IPS-NIHi7 (cell line): ENCODE measurements around the gene TUFM.
"Not testable (repeated sequence)": the region's sequence is repeated elsewhere in the genome, so short reads cannot be mapped to it uniquely, and the experiment has no call there.

ENCODE experiments used
- DNase-seq: peaks from one replicate; pipeline ENCODE4 v3.0.0; 2012; ENCODE audit warnings: mixed read lengths; ENCODE audit errors: extremely low spot score

TUFM gene

GRCh38 chr16:28846080-28846932, at the start of gene TUFM:
Gene TUFM, minus strand, starts transcription at chr16:28846348. Its CDS starts 79 bp downstream, at chr16:28846269.
- DNase-seq: peak; percentile 98

- no peak for DNase-seq
Observed at GRCh38 chr16:28895609-28896008, 49.5 kb upstream of the TUFM start.

DNA sequence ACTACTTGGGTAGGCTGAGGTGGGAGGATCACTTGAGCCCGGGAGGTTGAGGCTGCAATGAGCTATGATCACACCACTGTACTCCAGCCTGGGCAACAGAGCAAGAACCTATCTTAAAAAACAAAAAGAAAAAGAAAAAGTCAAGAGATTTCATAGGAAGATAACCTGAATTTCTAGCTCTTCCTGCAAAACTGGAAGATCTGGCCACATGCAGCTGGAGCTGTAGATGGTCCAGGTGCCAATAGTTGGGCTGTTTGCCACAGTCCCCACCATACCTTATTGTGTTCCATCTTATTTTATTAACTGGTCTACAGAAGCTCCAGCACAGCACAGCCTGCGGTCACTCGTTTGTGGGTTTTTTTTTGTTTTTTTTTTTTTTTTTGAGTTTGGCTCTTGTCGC, 47.1 kb upstream of the TUFM start:
- no peak for DNase-seq

GRCh38 chr16:28891964-28892890, 46.1 kb upstream of the TUFM start:
- no peak for DNase-seq

- DNase-seq: not testable (repeated sequence)
Observed at GRCh38 chr16:28890355-28890754, 44.2 kb upstream of the TUFM start.

GRCh38 chr16:28886945-28887344, 40.8 kb upstream of the TUFM start:
- DNase-seq: no peak

DNA sequence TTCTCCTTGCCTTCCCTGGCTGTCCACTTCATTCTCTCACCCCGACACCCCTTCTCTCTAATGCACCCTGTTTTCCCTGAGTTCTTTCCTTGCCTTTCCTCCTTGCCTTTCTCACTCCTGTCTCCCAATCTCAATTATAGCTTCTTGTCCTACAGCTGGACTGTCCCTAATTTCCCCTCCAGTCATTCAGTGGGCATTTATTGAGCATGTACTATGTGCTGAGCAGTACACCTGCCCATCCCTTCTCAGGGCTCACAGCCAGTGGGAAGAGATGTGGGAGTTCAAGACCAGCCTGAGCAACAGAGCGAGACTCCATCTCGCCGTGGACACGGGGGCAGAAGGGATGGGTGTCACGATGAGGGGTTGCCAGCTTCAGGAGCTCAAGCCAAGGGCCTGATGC, 37.9 kb upstream of the TUFM start:
- DNase-seq: no peak

- no peak for DNase-seq
Observed at GRCh38 chr16:28883221-28883996, 37.3 kb upstream of the TUFM start.

- DNase-seq: peak; percentile 63
Observed at GRCh38 chr16:28882551-28883160, 36.5 kb upstream of the TUFM start.

GRCh38 chr16:28881565-28881964, 35.4 kb upstream of the TUFM start:
- DNase-seq: not testable (repeated sequence)

GRCh38 chr16:28880955-28881354, 34.8 kb upstream of the TUFM start:
- no peak for DNase-seq

- DNase-seq: no peak
Observed at GRCh38 chr16:28880589-28880915, 34.4 kb upstream of the TUFM start.

- peak; percentile 99 for DNase-seq
Observed at GRCh38 chr16:28879841-28880588, 33.9 kb upstream of the TUFM start.

DNA sequence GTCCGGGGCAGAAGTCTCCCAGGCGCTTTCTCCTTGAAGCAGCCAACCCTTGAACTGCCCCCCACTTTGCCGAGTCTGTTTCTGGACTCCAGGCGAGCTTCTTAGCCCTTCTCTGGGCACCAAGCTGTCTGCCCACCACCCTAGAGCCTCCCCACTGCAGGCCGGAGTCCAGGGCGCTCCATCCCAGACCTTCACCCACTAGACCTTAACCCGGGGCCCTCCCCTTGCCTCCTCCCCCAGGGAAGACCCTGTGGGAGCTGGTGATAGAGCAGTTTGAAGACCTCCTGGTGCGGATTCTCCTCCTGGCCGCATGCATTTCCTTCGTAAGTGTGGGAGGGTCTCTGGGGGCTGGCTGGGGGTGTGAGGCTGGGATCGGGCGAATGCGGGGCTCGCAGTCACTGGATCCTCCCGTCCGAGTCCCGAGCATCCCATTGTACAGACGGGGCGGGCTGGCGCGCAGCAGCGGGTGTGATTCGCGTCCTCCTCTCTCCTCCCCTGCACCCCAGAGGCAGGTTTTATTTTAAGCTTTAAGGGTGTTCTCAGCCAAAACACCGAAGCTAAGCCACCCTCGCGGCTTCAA, 33.2 kb upstream of the TUFM start:
- peak; percentile 19 for DNase-seq

- DNase-seq: no peak
Observed at GRCh38 chr16:28878083-28878926, 32.2 kb upstream of the TUFM start, which contains the start of gene ATP2A1. Gene ATP2A1, plus strand, starts transcription at chr16:28878488. Its CDS starts 184 bp downstream, at chr16:28878672.

DNA sequence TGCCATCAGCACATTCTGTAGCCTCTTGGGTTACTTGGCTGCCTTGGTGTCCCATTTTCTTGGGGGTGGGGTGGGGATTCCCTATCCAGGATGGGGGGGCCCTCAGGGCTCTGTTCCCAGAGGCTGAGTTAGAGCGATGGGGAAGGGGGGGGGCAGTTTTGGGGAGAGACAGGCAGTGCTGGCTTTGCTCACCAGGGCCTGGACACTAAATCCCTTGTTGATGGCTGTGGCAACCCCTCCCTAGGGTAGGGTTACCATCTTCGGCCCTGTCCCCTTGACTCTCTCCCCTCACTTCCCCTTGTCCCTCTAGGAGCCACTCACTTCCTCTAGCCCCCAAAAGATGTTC, 31.5 kb upstream of the TUFM start:
- no peak for DNase-seq

DNA sequence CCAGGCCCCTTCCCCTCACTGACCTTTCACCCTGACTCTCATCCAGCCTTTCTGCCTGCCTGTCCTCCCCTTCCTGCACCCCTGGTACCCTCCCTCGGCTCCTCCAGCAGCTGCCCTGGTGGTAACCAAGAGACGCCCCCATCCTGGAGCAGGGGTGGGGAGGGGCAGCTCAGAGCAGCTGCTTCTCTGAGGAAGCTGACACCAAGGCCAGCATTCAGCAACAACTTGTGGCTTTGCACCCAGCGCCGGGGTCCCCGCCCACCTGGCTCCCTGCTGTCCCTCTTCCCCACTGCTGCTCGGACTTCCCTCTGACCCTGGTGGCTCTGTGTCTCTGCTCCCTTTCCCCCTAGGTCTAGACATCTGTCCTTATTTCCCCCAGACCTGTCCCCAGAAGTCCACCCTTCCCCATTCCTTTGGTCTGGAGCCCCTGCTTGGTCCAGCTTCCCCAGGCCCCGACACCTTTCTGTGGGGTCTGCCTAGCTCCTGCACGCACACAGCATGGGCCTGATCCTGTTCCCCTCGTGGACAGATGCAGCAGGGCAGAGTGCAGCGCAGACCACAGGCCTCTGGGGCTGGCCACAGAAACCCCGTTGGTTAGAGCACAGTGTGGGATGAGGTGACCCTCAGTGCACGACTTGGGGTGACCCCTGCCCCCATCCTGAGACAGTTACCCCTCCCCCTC, 31.0 kb upstream of the TUFM start:
- DNase-seq: peak; percentile 18

GRCh38 chr16:28876019-28876659, 30.0 kb upstream of the TUFM start:
- peak; percentile 10 for DNase-seq
